GM21515 (cell line): Measurements from ENCODE around the gene HCST.
"Not testable (repeated sequence)": the region's sequence is repeated elsewhere in the genome, so short reads cannot be mapped to it uniquely, and the experiment has no call there.

Source experiments
- ATAC-seq: cut with Tn5 transposase; IDR thresholded peaks from one replicate; pipeline ENCODE4 v1.9.1; 2021; ENCODE audit not compliant: unreplicated experiment

HCST gene

DNA sequence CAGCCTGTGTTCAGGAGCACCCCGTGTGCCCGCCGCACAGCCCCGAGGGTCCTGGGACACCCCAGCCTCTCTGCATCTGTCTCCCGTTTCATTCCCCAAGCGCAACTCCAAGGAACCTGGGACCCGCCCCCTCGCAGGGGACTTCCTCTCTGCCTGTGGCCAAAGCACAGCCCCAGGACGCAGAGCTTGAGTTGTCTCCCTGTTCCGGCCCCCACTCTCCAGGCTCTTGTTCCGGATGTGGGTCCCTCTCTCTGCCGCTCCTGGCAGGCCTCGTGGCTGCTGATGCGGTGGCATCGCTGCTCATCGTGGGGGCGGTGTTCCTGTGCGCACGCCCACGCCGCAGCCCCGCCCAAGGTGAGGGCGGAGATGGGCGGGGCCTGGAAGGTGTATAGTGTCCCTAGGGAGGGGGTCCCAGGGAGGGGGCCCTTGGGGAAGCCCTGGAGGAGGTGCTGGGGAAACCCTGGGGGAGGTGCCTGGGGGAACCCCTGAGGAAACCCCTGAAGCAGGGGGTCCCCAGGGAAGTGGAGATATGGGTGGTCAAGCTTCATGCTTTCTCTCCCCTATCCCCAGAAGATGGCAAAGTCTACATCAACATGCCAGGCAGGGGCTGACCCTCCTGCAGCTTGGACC, 1.3 kb downstream of the HCST start:
- peak; percentile 44 for ATAC-seq

DNA sequence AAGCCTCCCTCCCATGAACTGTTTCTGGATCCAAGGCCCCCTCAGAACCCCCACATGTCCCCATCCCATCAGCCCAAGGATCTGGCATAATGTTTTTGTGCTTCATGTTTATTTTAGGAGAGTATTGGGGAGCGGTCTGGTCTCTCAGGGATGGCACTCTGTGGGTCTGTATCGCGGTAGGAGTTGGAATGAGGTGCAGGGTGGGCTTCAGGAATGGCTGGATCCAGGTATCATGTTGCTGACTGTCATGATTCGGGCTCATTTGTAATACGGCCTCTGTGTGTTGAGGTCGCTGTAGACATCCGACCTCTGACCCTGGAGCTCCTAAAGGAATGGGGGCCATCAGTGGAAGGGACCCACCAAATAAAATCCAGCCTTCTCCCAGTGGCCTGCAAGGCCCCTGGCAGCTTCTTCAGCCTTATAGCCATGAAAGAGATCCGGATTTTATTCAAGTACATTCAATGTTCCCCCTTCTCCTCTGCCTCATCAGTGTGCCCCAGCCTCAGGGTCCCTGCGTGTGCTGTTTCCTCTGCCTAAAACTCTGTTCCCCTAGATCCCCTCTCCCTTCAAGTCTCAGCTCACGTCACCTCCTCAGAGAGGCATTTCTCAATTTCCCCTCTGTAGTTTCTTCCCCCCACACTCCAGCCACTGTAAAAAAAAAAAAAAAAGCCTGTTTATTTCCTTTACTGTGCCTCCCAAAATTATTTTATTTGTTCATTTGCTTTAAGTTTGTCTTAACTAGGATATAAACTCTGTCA, 2.2 kb downstream of the HCST start:
- ATAC-seq = no peak

DNA sequence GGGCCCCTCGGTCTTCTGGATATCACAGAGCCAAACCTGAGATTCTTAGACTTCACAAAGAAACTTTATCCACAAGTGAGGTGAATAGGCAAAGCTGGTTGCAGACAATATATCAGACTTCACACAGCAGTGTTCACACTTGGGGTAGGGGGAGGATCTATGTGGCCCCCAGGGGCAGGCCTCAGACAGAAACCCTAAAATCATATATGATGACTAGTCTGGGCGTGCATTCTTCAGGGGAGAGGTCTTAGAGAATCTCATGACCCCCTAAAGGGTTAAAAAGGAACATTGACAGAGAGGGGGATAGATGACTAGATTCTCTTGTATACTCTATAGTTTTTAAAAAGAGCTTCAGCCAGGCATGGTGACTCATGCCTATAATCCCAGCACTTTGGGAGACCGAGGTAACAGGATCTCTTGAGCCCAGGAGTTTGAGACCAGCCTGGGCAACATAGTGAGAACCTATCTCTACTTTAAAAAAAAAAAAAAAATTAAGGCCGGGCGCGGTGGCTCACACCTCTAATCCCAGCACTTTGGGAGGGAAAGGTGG, 2.9 kb downstream of the HCST start:
- ATAC-seq = no peak

DNA sequence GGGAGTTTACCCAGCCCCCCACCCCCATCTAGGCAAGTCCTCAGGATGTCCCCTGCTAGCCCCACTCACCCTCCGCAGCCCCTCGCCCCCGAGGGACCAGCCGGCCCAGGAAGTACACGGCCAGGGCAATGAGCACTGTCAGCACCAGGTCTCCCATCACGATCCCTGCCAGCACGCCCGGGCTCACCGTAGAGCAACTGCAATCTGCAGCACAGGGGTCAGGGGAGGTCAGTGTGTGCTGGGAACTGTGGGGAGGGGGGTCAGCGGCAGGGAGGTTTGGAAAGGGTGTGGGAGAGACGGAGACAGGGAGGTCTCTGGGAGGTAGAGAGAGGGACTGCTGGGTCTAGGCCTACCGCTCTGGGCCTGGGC, 5.0 kb downstream of the HCST start:
- ATAC-seq = no peak

DNA sequence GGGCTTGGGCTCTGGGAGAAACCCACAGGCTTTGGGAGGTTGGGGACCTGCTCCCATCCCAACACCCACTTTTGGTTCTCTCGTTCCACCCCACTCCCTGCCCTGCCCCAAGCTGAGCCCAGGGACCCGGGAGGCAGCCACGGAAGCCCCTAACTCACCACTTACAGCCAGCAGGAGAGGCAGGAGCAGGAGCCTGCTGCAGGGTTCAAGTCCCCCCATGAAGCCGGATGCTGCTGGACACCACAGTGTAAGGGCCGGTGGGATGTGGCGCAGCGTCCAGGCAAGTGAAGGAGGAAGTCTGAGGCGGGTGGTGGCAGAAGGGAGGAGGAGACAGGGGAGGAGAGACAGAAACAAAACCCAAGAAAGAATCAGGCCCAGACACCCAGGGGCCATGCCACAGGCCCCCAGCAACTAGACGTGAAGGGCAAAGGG, 5.7 kb downstream of the HCST start, which contains the start of gene TYROBP:
TYROBP (minus strand) TSS at position 286 of the 432 bp plus-strand sequence; CDS start at position 219, 67 bp downstream.
- no peak for ATAC-seq

DNA sequence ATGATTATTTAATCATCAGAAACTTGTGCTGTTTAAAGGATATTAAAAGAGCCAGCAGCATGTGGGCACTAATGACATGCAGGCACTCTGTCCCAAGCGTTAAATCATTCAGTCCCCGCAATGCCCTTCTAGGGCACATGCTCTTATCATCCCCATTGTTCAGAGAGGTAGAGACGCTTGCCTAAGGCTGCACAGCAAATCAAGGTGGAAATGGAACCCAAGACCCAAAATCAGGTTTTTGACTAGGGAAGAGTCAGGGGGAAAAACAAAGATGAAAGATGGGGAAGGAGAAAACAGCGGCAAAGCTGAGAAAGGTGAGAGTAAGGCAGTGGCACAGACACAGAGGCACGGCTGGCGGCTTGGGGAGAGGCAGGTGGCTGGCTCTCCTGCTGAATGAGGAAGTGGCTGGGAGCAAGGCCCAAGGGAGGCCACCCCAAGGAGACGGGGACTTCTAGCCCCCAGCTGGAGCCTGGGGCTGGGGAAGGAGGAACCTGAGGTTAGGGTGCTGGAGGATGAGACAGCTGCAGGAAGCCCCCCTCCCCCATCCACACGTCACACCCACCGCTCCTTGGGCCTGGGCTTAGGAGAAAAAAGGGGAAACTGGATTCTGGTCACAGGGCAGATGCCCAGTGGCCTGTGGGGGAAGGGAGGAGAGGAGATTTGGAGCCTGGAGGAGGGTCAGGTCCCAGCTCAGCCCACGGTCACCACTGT, 6.8 kb downstream of the HCST start:
- no peak for ATAC-seq

DNA sequence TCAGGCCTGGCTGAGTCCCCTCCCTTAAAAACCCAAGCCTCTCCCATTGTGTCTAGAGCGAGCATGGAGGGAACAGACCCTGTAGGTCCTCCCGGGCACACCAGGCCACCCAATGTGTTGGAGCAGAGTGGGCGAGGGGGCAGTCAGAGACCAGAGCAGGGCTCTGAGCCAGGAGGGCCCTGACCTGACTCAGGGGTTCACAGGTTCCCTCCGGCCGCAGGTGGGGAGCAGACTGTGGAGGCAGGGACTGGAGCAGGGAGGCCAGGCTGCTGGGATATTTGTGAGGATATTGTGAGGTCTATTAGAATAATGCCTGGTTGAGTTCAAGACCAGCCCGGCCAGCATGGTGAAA, 7.3 kb downstream of the HCST start:
- no peak for ATAC-seq

DNA sequence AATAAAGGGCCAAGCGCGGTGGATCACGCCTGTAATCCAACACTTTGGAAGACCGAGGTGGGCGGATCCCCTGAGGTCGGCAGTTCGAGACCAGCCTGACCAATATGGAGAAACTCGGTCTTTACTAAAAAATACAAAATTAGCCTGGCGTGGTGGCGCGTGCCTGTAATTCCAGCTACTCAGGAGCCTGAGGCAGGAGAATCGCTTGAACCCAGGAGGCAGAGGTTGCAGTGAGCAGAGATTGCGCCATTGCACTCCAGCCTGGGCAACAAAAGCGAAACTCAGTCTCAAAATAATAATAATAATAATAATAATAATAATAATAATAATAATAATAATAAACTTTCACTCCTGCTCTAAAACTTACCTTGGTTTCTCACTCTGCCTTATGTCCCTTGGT, 8.0 kb downstream of the HCST start:
- ATAC-seq = not testable (repeated sequence)

DNA sequence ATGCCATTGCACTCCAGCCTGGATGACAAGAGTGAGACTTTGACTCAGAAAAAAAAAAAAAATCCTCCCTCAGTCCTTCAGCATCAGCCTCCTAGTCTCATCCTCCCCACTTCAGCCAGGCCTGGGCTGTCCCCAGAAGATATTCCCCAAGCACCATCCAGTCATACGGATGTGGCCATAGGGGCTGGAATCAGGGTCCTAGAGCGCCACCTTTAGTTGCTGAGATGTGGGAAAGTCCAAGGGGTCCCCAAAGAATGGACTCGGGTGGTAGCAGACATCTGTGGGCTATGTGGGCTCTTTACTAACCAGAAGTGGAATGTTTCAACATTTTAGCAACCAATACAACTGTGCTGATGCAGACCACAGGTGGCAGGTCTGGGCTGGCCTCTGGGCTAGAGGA, 8.8 kb downstream of the HCST start:
- no peak for ATAC-seq

DNA sequence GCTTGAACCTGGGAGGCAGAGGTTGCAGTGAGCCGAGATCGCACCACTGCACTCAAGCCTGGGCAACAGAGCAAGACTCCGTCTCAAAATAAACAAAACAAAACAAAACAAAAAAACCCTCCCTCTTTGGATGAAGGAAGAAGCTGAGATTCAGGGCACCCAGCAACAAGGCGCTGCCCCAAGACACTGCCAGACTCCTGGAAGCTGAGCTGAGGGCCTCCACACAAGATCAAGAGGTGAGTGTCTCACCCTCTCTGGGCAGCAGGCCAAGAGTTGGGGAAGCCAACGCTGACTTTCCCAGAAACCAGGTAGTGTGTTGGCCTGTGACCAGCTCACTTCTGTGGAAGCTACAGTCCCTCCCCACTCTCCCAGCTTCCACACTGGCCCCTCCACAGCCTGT, 9.5 kb downstream of the HCST start:
- ATAC-seq = no peak

DNA sequence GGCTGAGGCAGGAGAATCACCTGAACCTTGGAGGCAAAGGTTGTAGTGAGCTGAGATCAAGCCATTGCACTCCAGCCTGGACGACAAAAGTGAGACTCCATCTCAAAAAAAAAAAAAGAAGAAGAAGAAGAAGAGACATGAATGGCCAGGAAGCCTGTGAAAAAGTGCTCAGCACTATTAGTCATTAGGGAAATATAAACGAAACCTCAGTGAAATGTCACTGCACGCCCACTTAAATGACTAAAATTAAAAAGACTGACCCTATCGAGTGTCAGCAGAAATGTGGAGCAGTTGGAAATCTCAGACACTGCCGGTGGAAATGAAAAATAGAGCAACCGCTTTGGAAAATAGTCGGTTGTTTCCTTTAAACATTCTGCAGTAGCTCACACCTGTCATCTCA, 11.3 kb downstream of the HCST start:
- no peak for ATAC-seq

DNA sequence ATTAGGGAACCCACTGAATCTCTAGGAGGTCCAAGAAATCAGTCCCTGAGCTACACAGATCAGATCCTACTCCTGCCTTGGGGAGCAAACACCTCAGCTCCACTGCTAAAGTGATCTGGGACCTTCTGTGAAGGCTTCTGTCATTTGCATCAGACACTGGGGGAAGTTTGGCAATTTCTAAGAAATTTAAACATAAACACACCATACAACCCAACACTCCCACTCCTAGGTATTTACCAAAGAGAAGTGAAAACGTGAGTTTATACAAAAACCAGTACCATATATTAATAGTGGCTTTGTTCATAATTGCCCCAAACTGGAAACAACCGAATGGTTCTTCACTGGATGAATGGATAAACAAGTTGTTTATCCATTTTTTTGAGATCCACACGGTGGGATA, 13.1 kb downstream of the HCST start:
- no peak for ATAC-seq

DNA sequence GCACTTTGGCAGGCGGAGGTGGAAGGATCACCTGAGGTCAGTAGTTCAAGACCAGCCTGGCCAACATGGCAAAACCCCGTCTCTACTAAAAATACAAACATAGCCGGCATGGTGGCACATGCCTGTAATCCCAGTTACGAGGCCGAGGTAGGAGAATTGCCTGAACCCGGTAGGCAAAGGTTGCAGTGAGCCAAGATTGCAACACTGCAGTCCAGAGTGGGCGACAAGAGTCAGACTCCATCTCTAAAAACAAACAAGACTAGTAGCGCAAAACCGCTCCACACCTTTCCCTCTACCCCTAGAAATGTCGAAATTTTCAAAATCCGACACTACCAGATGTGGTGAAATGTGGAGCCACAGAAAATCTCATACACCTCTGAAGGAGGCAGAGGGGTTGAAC, 17.0 kb downstream of the HCST start:
- ATAC-seq = no peak

DNA sequence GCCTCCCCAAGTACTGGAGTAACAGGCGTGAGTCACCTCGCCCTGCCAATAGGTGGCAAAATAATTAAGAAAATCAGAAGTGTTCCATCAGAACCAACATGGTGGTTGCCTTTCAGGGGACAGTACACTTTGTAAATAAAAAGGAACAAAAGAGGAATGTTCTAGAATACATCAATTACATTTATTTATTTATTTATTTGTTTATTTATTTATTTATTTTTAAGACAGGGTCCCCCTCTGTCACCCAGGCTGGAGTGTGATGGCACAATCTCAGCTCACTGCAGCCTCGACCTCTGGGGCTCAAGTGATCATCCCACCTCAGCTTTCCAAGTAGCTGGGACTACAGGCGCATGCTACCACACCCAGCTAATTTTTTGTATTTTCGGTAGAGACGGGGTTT, 18.7 kb downstream of the HCST start:
- ATAC-seq = no peak

DNA sequence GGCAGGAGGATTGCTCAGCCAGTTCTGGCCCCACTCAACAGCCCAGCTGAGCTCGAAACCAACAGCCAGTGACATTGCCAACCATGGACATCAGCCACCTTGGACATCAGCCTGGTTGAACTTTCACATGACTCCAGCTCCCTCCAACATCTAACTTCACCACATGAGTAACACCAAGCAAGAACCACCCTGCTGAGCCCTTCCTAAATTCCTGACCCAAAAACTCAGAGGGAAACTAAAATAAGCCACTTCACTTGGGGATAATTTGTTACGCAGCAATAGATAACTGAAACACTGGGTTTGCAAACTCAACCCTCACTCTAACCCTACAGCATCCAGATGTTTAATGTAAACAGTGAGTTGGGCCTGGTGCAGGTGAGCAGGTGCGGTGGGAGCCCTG, 23.2 kb downstream of the HCST start:
- ATAC-seq = no peak

DNA sequence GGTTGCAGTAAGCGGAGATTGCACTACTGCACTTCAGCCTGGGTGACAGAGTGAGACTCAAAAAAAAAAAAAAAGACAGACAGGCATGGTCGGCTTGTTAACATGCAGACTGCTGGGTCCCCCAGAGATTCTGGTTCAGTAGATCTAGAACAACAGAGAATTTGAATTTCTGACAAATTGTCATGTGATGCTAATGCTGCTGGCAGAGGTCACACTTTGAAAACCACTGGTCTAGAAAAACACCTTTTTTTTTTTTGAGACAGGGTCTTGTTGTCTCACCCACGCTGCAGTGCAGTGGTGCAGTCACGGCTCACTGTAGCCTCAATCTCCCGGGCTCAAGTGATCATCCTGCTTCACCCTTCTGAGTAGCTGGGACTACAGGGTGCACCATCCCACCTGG, 26.2 kb downstream of the HCST start:
- ATAC-seq = no peak

DNA sequence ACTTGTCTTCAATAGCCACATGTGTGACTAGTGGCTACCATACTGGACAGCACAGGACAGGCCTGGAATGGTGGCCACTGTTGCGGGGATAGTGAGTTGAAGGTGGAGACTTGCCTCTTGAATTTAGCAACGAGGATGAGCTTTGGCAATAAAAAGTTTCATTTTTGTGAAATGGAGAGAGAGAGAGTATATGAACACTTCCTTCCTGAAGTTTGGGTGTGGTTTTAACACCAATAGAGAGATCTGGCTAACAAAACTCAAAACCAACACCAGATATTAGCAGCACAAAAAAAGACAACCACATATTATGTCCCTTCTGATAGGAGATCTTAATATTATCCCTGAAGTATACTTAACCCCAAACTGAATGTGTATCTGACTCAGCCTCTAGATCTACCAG, 27.5 kb downstream of the HCST start:
- ATAC-seq = no peak

DNA sequence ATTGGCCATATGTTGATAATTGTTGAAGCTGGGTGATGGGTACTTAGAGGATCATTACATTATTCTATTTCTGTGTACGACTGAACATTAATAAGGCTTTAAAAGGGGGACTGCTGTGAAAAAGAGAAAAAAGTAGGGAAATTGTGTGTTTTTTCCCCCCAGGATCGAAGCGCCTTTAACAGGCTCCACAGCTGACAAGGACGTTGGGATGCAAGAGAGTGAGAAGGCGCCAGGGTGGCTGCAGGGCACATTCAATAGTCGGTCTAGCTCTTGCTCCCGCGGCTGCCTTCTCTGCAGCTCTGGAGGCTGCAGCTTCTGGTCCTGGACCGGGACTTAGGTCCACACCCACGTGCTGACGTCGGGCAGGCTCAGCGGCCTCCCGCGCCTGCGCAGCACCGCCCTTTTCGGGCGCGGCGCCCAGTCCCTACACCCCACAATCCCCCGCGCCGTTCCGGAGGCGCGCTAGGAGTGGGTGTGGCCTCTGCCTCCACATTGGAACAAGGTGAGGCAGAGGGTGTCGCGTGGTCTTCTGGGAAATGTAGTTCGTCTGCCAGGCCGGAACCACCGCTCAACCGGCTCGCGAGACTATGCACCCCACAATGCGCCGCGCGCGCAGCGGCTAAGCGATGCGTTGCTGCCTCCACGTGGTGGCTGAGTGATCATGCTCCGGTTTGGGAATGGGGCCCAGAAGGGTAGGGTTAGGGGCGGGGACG, 29.0 kb downstream of the HCST start:
- peak; percentile 89 for ATAC-seq

DNA sequence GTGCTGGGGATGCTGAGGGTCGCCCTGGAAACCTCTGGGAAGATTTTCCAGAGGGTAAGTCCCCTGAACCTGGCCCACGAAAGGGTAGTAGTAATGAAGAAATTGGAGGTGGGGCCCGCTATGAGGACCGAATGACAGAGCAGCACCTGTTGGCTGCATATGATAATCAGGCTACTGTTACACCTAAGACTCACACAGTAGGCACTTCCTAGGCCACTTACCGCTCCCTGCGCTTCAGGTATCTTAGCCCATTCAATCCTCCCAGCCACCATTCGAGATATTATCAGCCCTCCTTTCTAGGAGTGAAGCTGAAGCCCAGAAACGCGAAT, 29.5 kb downstream of the HCST start:
- peak; percentile 1 for ATAC-seq

DNA sequence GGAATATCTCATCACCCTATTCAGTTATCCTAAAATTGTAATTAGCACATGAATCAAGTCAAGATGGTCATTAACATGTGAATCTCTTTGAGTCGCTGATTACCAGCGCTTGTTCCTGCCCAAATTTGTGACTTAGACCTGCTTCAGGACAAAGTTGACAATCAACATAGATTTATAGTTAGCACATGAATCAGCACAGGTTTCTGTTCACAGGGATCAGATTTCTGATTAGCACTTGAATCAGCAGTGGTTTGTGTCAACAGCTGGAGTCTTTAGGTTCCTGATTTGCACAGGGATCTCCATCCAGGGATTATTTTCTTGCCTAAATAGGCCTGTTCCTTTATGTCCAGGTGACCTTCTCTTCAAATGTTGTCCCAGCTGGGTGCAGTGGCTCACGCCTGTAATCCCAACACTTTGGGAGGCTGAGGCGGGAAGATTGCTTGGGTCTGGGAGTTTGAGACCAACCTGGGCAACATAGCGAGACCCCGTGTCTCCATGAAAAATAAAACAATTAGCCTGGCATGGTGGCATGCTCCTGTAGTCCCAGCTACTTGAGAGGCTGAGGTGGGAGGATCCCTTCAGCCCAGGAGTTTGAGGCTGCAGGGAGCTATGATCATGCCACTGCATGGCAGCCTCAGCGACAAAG, 30.1 kb downstream of the HCST start:
- ATAC-seq = no peak
